HepG2 (cell line): ENCODE data around the gene CDC14A. TPM values are rescaled to one million over a fixed set of nuclear protein-coding genes. Genes with fewer than 3 reads are reported as not detected.

Experiments
- CEBPG ChIP-seq: IDR thresholded peaks from 2 replicates; pipeline ENCODE4 v1.6.1; 2016
- FOXK2 ChIP-seq: fragments of 450-650 bp; IDR thresholded peaks from 2 replicates; pipeline ENCODE4 v1.6.1; 2016
- GABPB1 ChIP-seq: IDR thresholded peaks from 2 replicates; pipeline ENCODE4 v1.6.1; 2016; ENCODE audit warnings: mild to moderate bottlenecking, missing genetic modification reagents, moderate library complexity, missing compliant biosample characterization
- HHEX ChIP-seq: IDR thresholded peaks from 2 replicates; pipeline ENCODE4 v1.6.1; 2016; ENCODE audit warnings: control low read depth
- HOXA5 ChIP-seq: sonication (generic); formaldehyde crosslinking; IDR thresholded peaks from 2 replicates; pipeline ENCODE4 v1.4.0; 2020; ENCODE audit warnings: missing genetic modification reagents
- KDM5A ChIP-seq: fragments of 200-600 bp; sonication (generic); IDR thresholded peaks from 2 replicates; pipeline ENCODE4 v1.7.0; 2018; ENCODE audit warnings: antibody characterized with exemption, mild to moderate bottlenecking, low read length, borderline replicate concordance
- NFIC ChIP-seq: IDR thresholded peaks from 2 replicates; pipeline ENCODE4 v1.6.1; 2012; ENCODE audit warnings: mild to moderate bottlenecking, low read length, inconsistent platforms
- NRL ChIP-seq: sonication (generic); formaldehyde crosslinking; IDR thresholded peaks from 2 replicates; pipeline ENCODE4 v1.5.0; 2020; ENCODE audit warnings: missing genetic modification reagents, mild to moderate bottlenecking, moderate library complexity, borderline replicate concordance
- PATZ1 ChIP-seq: sonication (generic); formaldehyde crosslinking; IDR thresholded peaks from 2 replicates; pipeline ENCODE4 v1.4.0; 2020; ENCODE audit warnings: missing genetic modification reagents
- SMAD9 ChIP-seq: sonication (generic); formaldehyde crosslinking; IDR thresholded peaks from 2 replicates; pipeline ENCODE4 v1.5.1; 2020; ENCODE audit warnings: mild to moderate bottlenecking, missing genetic modification reagents
- SOX13 ChIP-seq, 3 experiments: fragments of 450-650 bp in 1 of 3; sonication (generic) in 1 of 3; formaldehyde crosslinking in 1 of 3; IDR thresholded peaks in 2 of 3; conservative IDR thresholded peaks in 1 of 3; 2 replicates each; pipeline versions ENCODE4 v1.5.0 to v1.6.1; 2016 to 2020; ENCODE audit warnings: antibody characterized with exemption in 1 of 3, mild to moderate bottlenecking in 1 of 3, missing compliant biosample characterization in 1 of 3, missing genetic modification reagents in 1 of 3, moderate library complexity in 1 of 3
- YEATS4 ChIP-seq: sonication (generic); formaldehyde crosslinking; IDR thresholded peaks from 2 replicates; pipeline ENCODE4 v1.4.0; 2020; ENCODE audit warnings: missing genetic modification reagents, borderline replicate concordance
- YY1 ChIP-seq: IDR thresholded peaks from 2 replicates; pipeline ENCODE4 v1.6.1; 2011; ENCODE audit warnings: low read length, low read depth, moderate library complexity, mild to moderate bottlenecking; ENCODE audit not compliant: insufficient read depth, insufficient replicate concordance
- ZBTB42 ChIP-seq: sonication (generic); formaldehyde crosslinking; IDR thresholded peaks from 2 replicates; pipeline ENCODE4 v1.5.0; 2020; ENCODE audit warnings: mild to moderate bottlenecking, missing genetic modification reagents
- ZNF121 ChIP-seq: sonication (generic); formaldehyde crosslinking; IDR thresholded peaks from 2 replicates; pipeline ENCODE4 v1.5.0; 2020; ENCODE audit warnings: mild to moderate bottlenecking, missing genetic modification reagents
- ZNF24 ChIP-seq: fragments of 450-650 bp; IDR thresholded peaks from 2 replicates; pipeline ENCODE4 v1.6.1; 2017; ENCODE audit warnings: antibody characterized with exemption, mild to moderate bottlenecking
- ZNF337 ChIP-seq: sonication (generic); formaldehyde crosslinking; IDR thresholded peaks from 2 replicates; pipeline ENCODE4 v1.5.1; 2020; ENCODE audit warnings: missing genetic modification reagents, low read depth, mild to moderate bottlenecking, borderline replicate concordance
- ZNF343 ChIP-seq: sonication (generic); formaldehyde crosslinking; IDR thresholded peaks from 2 replicates; pipeline ENCODE4 v1.4.0; 2020; ENCODE audit warnings: mild to moderate bottlenecking, missing genetic modification reagents
- ZNF777 ChIP-seq: sonication (generic); formaldehyde crosslinking; IDR thresholded peaks from 2 replicates; pipeline ENCODE4 v1.4.0; 2020; ENCODE audit warnings: missing genetic modification reagents
- polyA plus RNA-seq, 8 experiments: library from polyadenylated mRNA; depleted of rRNA in 3 of 8; stranded (reverse) in 7 of 8; unstranded in 1 of 8; fragments of >200 nt; fragmentation: Illumina TruSeq in 4 of 8; extraction: Trizol in 4 of 8; gene quantifications; 2 replicates each; pipeline versions ENCODE4 v1.2.1 to v1.2.3, GENCODE V29; 2011 to 2016; ENCODE audit warnings: low read depth in 4 of 8, missing spikeins in 1 of 8, mixed read lengths in 1 of 8; ENCODE audit not compliant: insufficient read depth in 1 of 8
- total RNA-seq, 5 experiments: library from RNA; depleted of rRNA; stranded (reverse); fragments of >200 nt; fragmentation: Illumina TruSeq; extraction: Trizol; gene quantifications; 2 replicates each; pipeline ENCODE4 v1.2.3, GENCODE V29; 2016; ENCODE audit warnings: low read depth in 1 of 5
- TF ChIP-seq, protein P1 (sequence below): sonication (generic); formaldehyde crosslinking; IDR thresholded peaks from 2 replicates; pipeline ENCODE4 v1.4.0; 2020; ENCODE audit warnings: mild to moderate bottlenecking, missing genetic modification reagents
- TF ChIP-seq, protein P2 (sequence below): sonication (generic); formaldehyde crosslinking; IDR thresholded peaks from 2 replicates; pipeline ENCODE4 v1.4.0; 2020; ENCODE audit warnings: missing genetic modification reagents

CDC14A gene
- total and polyA plus RNA-seq, 2 of the 13 experiments (the other 11 are each of a cell fraction or from before 2014, with no cell fraction given), result 2.8 to 4.9 TPM

DNA sequence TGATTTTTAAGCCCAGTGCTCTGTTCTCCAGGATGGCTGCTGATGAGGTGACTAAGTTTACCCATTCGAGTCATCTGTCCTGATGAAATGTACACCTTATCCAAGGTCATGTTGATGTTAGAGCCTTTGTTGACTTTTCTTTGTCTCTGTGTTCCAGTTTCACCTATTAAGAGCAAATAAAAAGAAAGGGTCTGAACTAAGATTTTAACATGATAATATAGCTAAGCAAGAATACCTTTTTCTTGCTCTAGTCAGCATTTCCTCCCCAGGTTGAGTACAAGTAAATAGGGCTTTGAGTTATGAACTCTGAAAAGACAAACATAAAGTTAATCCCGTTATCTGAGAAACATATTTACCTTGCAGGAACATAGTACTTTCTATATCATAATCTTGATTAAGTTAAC lies 133.6 kb downstream of the CDC14A start (continued):
- TF ChIP-seq GABPB1 (CRISPR knock-in tag) (no peak), SOX13 (IDR thresholded peaks at IDR 0.05) (peak; percentile 89), SOX13 (CRISPR knock-in tag; conservative IDR thresholded peaks at IDR 0.05 in 1 of 2, IDR thresholded peaks at IDR 0.05 in 1 of 2) (peak in 1 of 2 experiments; percentile 98; a peak in 2 of 4 replicates), SMAD9 (no peak), PATZ1 (CRISPR knock-in tag) (peak; percentile 46), YEATS4 (peak; percentile 52; the same call in 1 of the 2 replicates), ZNF343 (no peak), CEBPG (CRISPR knock-in tag) (peak; percentile 75), NRL (no peak), FOXK2 (peak; percentile 77), HHEX (CRISPR knock-in tag) (peak; percentile 71; the same call in 1 of the 2 replicates), ZBTB42 (no peak), ZNF777 (CRISPR knock-in tag) (no peak), KDM5A (no peak), YY1 (no peak), ZNF24 (peak; percentile 92), NFIC (peak; percentile 91), HOXA5 (CRISPR knock-in tag) (peak; percentile 85; the same call in 1 of the 2 replicates), ZNF121 (CRISPR knock-in tag) (no peak), ZNF337 (CRISPR knock-in tag) (no peak)
- TF ChIP-seq, protein P1, sequence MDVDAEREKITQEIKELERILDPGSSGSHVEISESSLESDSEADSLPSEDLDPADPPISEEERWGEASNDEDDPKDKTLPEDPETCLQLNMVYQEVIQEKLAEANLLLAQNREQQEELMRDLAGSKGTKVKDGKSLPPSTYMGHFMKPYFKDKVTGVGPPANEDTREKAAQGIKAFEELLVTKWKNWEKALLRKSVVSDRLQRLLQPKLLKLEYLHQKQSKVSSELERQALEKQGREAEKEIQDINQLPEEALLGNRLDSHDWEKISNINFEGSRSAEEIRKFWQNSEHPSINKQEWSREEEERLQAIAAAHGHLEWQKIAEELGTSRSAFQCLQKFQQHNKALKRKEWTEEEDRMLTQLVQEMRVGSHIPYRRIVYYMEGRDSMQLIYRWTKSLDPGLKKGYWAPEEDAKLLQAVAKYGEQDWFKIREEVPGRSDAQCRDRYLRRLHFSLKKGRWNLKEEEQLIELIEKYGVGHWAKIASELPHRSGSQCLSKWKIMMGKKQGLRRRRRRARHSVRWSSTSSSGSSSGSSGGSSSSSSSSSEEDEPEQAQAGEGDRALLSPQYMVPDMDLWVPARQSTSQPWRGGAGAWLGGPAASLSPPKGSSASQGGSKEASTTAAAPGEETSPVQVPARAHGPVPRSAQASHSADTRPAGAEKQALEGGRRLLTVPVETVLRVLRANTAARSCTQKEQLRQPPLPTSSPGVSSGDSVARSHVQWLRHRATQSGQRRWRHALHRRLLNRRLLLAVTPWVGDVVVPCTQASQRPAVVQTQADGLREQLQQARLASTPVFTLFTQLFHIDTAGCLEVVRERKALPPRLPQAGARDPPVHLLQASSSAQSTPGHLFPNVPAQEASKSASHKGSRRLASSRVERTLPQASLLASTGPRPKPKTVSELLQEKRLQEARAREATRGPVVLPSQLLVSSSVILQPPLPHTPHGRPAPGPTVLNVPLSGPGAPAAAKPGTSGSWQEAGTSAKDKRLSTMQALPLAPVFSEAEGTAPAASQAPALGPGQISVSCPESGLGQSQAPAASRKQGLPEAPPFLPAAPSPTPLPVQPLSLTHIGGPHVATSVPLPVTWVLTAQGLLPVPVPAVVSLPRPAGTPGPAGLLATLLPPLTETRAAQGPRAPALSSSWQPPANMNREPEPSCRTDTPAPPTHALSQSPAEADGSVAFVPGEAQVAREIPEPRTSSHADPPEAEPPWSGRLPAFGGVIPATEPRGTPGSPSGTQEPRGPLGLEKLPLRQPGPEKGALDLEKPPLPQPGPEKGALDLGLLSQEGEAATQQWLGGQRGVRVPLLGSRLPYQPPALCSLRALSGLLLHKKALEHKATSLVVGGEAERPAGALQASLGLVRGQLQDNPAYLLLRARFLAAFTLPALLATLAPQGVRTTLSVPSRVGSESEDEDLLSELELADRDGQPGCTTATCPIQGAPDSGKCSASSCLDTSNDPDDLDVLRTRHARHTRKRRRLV (CRISPR knock-in tag), result no peak
- TF ChIP-seq, protein P2, sequence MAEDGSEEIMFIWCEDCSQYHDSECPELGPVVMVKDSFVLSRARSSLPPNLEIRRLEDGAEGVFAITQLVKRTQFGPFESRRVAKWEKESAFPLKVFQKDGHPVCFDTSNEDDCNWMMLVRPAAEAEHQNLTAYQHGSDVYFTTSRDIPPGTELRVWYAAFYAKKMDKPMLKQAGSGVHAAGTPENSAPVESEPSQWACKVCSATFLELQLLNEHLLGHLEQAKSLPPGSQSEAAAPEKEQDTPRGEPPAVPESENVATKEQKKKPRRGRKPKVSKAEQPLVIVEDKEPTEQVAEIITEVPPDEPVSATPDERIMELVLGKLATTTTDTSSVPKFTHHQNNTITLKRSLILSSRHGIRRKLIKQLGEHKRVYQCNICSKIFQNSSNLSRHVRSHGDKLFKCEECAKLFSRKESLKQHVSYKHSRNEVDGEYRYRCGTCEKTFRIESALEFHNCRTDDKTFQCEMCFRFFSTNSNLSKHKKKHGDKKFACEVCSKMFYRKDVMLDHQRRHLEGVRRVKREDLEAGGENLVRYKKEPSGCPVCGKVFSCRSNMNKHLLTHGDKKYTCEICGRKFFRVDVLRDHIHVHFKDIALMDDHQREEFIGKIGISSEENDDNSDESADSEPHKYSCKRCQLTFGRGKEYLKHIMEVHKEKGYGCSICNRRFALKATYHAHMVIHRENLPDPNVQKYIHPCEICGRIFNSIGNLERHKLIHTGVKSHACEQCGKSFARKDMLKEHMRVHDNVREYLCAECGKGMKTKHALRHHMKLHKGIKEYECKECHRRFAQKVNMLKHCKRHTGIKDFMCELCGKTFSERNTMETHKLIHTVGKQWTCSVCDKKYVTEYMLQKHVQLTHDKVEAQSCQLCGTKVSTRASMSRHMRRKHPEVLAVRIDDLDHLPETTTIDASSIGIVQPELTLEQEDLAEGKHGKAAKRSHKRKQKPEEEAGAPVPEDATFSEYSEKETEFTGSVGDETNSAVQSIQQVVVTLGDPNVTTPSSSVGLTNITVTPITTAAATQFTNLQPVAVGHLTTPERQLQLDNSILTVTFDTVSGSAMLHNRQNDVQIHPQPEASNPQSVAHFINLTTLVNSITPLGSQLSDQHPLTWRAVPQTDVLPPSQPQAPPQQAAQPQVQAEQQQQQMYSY (CRISPR knock-in tag), result no peak
